HEK293T (cell line): ENCODE results near the gene FILIP1L.

Source experiments
- ARNT ChIP-seq: fragments of 450-650 bp; IDR thresholded peaks from 2 replicates; pipeline ENCODE4 v1.6.1; 2017; ENCODE audit warnings: mild to moderate bottlenecking
- BHLHE40 ChIP-seq: fragments of 450-650 bp; IDR thresholded peaks from 2 replicates; pipeline ENCODE4 v1.6.1; 2016; ENCODE audit warnings: mild to moderate bottlenecking, moderate library complexity, borderline replicate concordance
- CTBP1 ChIP-seq: fragments of 450-650 bp; IDR thresholded peaks from 2 replicates; pipeline ENCODE4 v1.6.1; 2016; ENCODE audit warnings: borderline replicate concordance
- ELF4 ChIP-seq: fragments of 450-650 bp; IDR thresholded peaks from 2 replicates; pipeline ENCODE4 v1.6.1; 2017; ENCODE audit warnings: antibody characterized with exemption
- FOXA1 ChIP-seq: fragments of 450-650 bp; IDR thresholded peaks from 2 replicates; pipeline ENCODE4 v1.6.1; 2016; ENCODE audit warnings: mild to moderate bottlenecking
- FOXK2 ChIP-seq: fragments of 450-650 bp; IDR thresholded peaks from 2 replicates; pipeline ENCODE4 v1.6.1; 2016; ENCODE audit warnings: mild to moderate bottlenecking
- FOXM1 ChIP-seq: fragments of 450-650 bp; IDR thresholded peaks from 2 replicates; pipeline ENCODE4 v1.6.1; 2017; ENCODE audit warnings: mild to moderate bottlenecking, borderline replicate concordance
- L3MBTL2 ChIP-seq: fragments of 450-650 bp; conservative IDR thresholded peaks from 2 replicates; pipeline ENCODE4 v1.6.1; 2016; ENCODE audit warnings: mild to moderate bottlenecking
- PKNOX1 ChIP-seq: fragments of 450-650 bp; IDR thresholded peaks from 2 replicates; pipeline ENCODE4 v1.6.1; 2016
- SP1 ChIP-seq: fragments of 450-650 bp; IDR thresholded peaks from 2 replicates; pipeline ENCODE4 v1.6.1; 2017
- SUZ12 ChIP-seq: fragments of 450-650 bp; IDR thresholded peaks from 2 replicates; pipeline ENCODE4 v1.6.1; 2016; ENCODE audit warnings: mild to moderate bottlenecking
- TARDBP ChIP-seq: fragments of 450-650 bp; IDR thresholded peaks from 2 replicates; pipeline ENCODE4 v1.6.1; 2016
- ZNF384 ChIP-seq: fragments of 450-650 bp; IDR thresholded peaks from 2 replicates; pipeline ENCODE4 v1.6.1; 2016

- TF ChIP-seq FOXK2 (no peak), CTBP1 (no peak), FOXA1 (no peak), FOXM1 (no peak), PKNOX1 (no peak), SUZ12 (no peak), SP1 (no peak), ARNT (no peak), ZNF384 (no peak), TARDBP (no peak), ELF4 (no peak), L3MBTL2 (no peak), BHLHE40 (no peak)
Observed at GRCh38 chr3:99851955-99852354, 262.3 kb downstream of the FILIP1L start.
